H1 (cell line): ENCODE results near the gene LRCH2. TPM values are rescaled to one million over a fixed set of nuclear protein-coding genes. Genes with fewer than 3 reads are reported as not detected.

Source experiments
- CTCF ChIA-PET: fragments of 300-600 bp; sonication (Branson Sonifier 250); formaldehyde crosslinking; loops from one replicate; lab custom pipeline; 2021; ENCODE audit not compliant: partially characterized antibody; lab: Charles Lee
- POLR2A ChIA-PET: fragments of 300-600 bp; sonication (Branson Sonifier 250); formaldehyde crosslinking; loops from one replicate; lab custom pipeline; 2021; ENCODE audit warnings: inconsistent platforms; ENCODE audit not compliant: partially characterized antibody; lab: Charles Lee
- DNase-seq, 2 experiments: peaks; one replicate each; pipeline versions ENCODE4 v3.0.0 to v3.0.0-alpha.2; 2010 to 2022; ENCODE audit warnings: low spot score in 2 of 2, low read depth in 1 of 2, mixed read lengths in 1 of 2
- FAIRE-seq: peaks from 2 replicates; lab custom pipeline; 2011; peaks lifted over from hg19 to GRCh38; lab: Jason Lieb, UNC
- H2AFZ ChIP-seq: 2 replicates; pipeline ENCODE4 v1.8.1; 2012; ENCODE audit warnings: low read length, inconsistent platforms
- H2AK5ac ChIP-seq: 2 replicates; pipeline ENCODE4 v1.6.1; 2013; ENCODE audit warnings: low read depth, low read length
- H2BK120ac ChIP-seq: replicated peaks from 2 replicates; pipeline ENCODE3; 2013; ENCODE audit warnings: low read depth, low read length, inconsistent platforms
- H2BK12ac ChIP-seq: 2 replicates; pipeline ENCODE4 v1.6.1; 2013; ENCODE audit warnings: low read depth, low read length
- H2BK15ac ChIP-seq: 2 replicates; pipeline ENCODE4 v1.6.1; 2013; ENCODE audit warnings: low read length
- H2BK20ac ChIP-seq: 2 replicates; pipeline ENCODE4 v1.6.1; 2013; ENCODE audit warnings: low read length
- H2BK5ac ChIP-seq: 2 replicates; pipeline ENCODE4 v1.6.1; 2013; ENCODE audit warnings: low read depth, low read length
- H3K14ac ChIP-seq: 2 replicates; pipeline ENCODE4 v1.6.1; 2013; ENCODE audit warnings: inconsistent platforms; ENCODE audit not compliant: insufficient read length
- H3K18ac ChIP-seq: 2 replicates; pipeline ENCODE4 v1.6.1; 2013; ENCODE audit warnings: low read length; ENCODE audit errors: extremely low read depth
- H3K23ac ChIP-seq: 2 replicates; pipeline ENCODE4 v1.6.1; 2013; ENCODE audit warnings: inconsistent platforms; ENCODE audit not compliant: insufficient read length
- H3K23me2 ChIP-seq: 2 replicates; pipeline ENCODE4 v1.6.1; 2013; ENCODE audit warnings: low read depth, low read length
- H3K27ac ChIP-seq: 2 replicates; pipeline ENCODE4 v1.6.1; 2011; ENCODE audit warnings: low read depth, low read length, inconsistent platforms
- H3K27me3 ChIP-seq, 4 experiments: replicated peaks in 1 of 4; 1 replicate in 1 of 4; 2 replicates in 3 of 4; pipeline versions ENCODE4 v1.6.1 to v1.8.1; 2011 to 2013; ENCODE audit warnings: low read length in 3 of 4, mild to moderate bottlenecking in 3 of 4, inconsistent platforms in 2 of 4, mixed read lengths in 2 of 4, moderate library complexity in 1 of 4; ENCODE audit not compliant: control insufficient read depth in 3 of 4, insufficient read depth in 3 of 4; ENCODE audit errors: extremely low read depth in 1 of 4
- H3K36me3 ChIP-seq, 4 experiments: 2 replicates each; pipeline versions ENCODE4 v1.6.1 to v1.8.1; 2011 to 2013; ENCODE audit warnings: mild to moderate bottlenecking in 4 of 4, low read length in 3 of 4, moderate library complexity in 2 of 4, control low read depth in 1 of 4, inconsistent platforms in 1 of 4; ENCODE audit not compliant: insufficient read depth in 4 of 4, control insufficient read depth in 2 of 4
- H3K4ac ChIP-seq: replicated peaks from 2 replicates; pipeline ENCODE3; 2013; ENCODE audit warnings: low read length, low read depth, mixed read lengths, inconsistent platforms; ENCODE audit not compliant: insufficient read length
- H3K4me1 ChIP-seq, 4 experiments: replicated peaks in 1 of 4; 1 replicate in 1 of 4; 2 replicates in 3 of 4; pipeline versions ENCODE4 v1.6.1 to v1.8.1; 2011 to 2013; ENCODE audit warnings: low read length in 3 of 4, inconsistent platforms in 2 of 4, mixed read lengths in 1 of 4; ENCODE audit not compliant: insufficient read depth in 4 of 4, control insufficient read depth in 3 of 4
- H3K4me2 ChIP-seq, 2 experiments: 2 replicates each; pipeline versions ENCODE4 v1.6.1 to v1.8.1; 2011 to 2013; ENCODE audit warnings: low read depth in 2 of 2, low read length in 2 of 2, control low read depth in 1 of 2, inconsistent platforms in 1 of 2, mild to moderate bottlenecking in 1 of 2; ENCODE audit not compliant: insufficient read depth in 1 of 2
- H3K4me3 ChIP-seq, 4 experiments: fragments of 200-600, 300-600 bp in 1 of 4; sonication (generic), shearing (Covaris generic), sonication (Bioruptor Twin) in 1 of 4; 2 replicates each; pipeline versions ENCODE4 v1.5.1 to v1.8.1; 2011 to 2016; ENCODE audit warnings: low read length in 4 of 4, low read depth in 3 of 4, control low read depth in 2 of 4, inconsistent platforms in 2 of 4, mild to moderate bottlenecking in 2 of 4, mixed read lengths in 1 of 4, moderate library complexity in 1 of 4; ENCODE audit not compliant: insufficient read depth in 2 of 4; ENCODE audit errors: extremely low read depth in 1 of 4
- H3K56ac ChIP-seq: replicated peaks from 2 replicates; pipeline ENCODE3; 2013; ENCODE audit warnings: low read depth, mild to moderate bottlenecking, mixed read lengths, low read length, inconsistent platforms; ENCODE audit not compliant: insufficient read length
- H3K79me1 ChIP-seq: 2 replicates; pipeline ENCODE4 v1.6.1; 2013; ENCODE audit warnings: low read depth, low read length, control low read depth
- H3K79me2 ChIP-seq, 2 experiments: 2 replicates each; pipeline versions ENCODE4 v1.6.1 to v1.8.1; 2012 to 2013; ENCODE audit warnings: low read length in 2 of 2, mild to moderate bottlenecking in 2 of 2, inconsistent platforms in 1 of 2; ENCODE audit not compliant: insufficient read depth in 2 of 2, control insufficient read depth in 1 of 2
- H3K9ac ChIP-seq, 4 experiments: replicated peaks in 1 of 4; 1 replicate in 1 of 4; 2 replicates in 3 of 4; pipeline versions ENCODE4 v1.6.1 to v1.8.1; 2011 to 2013; ENCODE audit warnings: low read depth in 3 of 4, low read length in 3 of 4, control low read depth in 2 of 4, mild to moderate bottlenecking in 2 of 4, moderate library complexity in 2 of 4, inconsistent platforms in 1 of 4; ENCODE audit errors: extremely low read depth in 1 of 4
- H3K9me3 ChIP-seq, 2 experiments: 2 replicates each; pipeline versions ENCODE4 v1.6.1 to v1.8.1; 2012 to 2013; ENCODE audit warnings: mild to moderate bottlenecking in 2 of 2, moderate library complexity in 2 of 2, control low read depth in 1 of 2, inconsistent platforms in 1 of 2, low read depth in 1 of 2, low read length in 1 of 2, mixed read lengths in 1 of 2; ENCODE audit not compliant: insufficient read depth in 2 of 2
- H4K20me1 ChIP-seq, 2 experiments: replicated peaks in 1 of 2; 2 replicates each; pipeline versions ENCODE3 to v1.8.1; 2011 to 2013; ENCODE audit warnings: inconsistent platforms in 2 of 2, low read length in 2 of 2, mild to moderate bottlenecking in 1 of 2; ENCODE audit not compliant: insufficient read depth in 2 of 2, control insufficient read depth in 1 of 2
- H4K5ac ChIP-seq: 2 replicates; pipeline ENCODE4 v1.6.1; 2013; ENCODE audit warnings: low read length, low read depth, mixed read lengths, inconsistent platforms; ENCODE audit not compliant: insufficient read length
- H4K8ac ChIP-seq: 2 replicates; pipeline ENCODE4 v1.8.0; 2013; ENCODE audit warnings: mild to moderate bottlenecking, moderate library complexity, low read length, inconsistent platforms; ENCODE audit not compliant: insufficient read depth; ENCODE audit errors: extremely low read depth
- H4K91ac ChIP-seq: replicated peaks from 2 replicates; pipeline ENCODE3; 2013; ENCODE audit warnings: low read length, mixed read lengths, inconsistent platforms; ENCODE audit not compliant: insufficient read length
- CHD1 ChIP-seq: IDR thresholded peaks from 2 replicates; pipeline ENCODE4 v1.6.1; 2012; ENCODE audit warnings: low read depth, low read length, improper control_type of control experiment
- KDM5A ChIP-seq: fragments of 200-600 bp; IDR thresholded peaks from 2 replicates; pipeline ENCODE4 v1.7.1; 2012; ENCODE audit warnings: mild to moderate bottlenecking, low read length, inconsistent platforms, mixed read lengths
- MAFK ChIP-seq: IDR thresholded peaks from 2 replicates; pipeline ENCODE4 v1.6.1; 2012; ENCODE audit warnings: low read depth, mild to moderate bottlenecking, improper control_type of control experiment, low read length
- RAD21 ChIP-seq, 2 experiments: IDR thresholded peaks in 1 of 2; conservative IDR thresholded peaks in 1 of 2; 2 replicates each; pipeline ENCODE4 v1.6.1; 2011; ENCODE audit warnings: low read depth in 2 of 2, low read length in 2 of 2, improper control_type of control experiment in 1 of 2, inconsistent platforms in 1 of 2, mild to moderate bottlenecking in 1 of 2, moderate library complexity in 1 of 2
- SP2 ChIP-seq: IDR thresholded peaks from 2 replicates; pipeline ENCODE4 v1.6.1; 2012; ENCODE audit warnings: mild to moderate bottlenecking, low read length, inconsistent platforms
- SP4 ChIP-seq: IDR thresholded peaks from 2 replicates; pipeline ENCODE4 v1.6.1; 2012; ENCODE audit warnings: low read length, inconsistent platforms
- SRF ChIP-seq: IDR thresholded peaks from 2 replicates; pipeline ENCODE4 v1.6.1; 2011; ENCODE audit warnings: mild to moderate bottlenecking, low read depth, low read length, moderate library complexity
- WGBS, 2 experiments: shearing (Covaris generic) in 1 of 2; methylation state at CpG; one replicate each; pipeline versions ENCODE4 v1.1.6 to v1.1.7; 2013 to 2015; ENCODE audit warnings: low lambda C conversion rate in 2 of 2, mixed read lengths in 2 of 2, inconsistent platforms in 1 of 2, low coverage in 1 of 2, missing lambda C conversion rate in 1 of 2; ENCODE audit not compliant: insufficient replicate concordance in 2 of 2, insufficient coverage in 1 of 2, insufficient read length in 1 of 2; ENCODE audit errors: extremely low coverage in 1 of 2, missing lambda C conversion rate in 1 of 2; 5-methylcytosine and 5-hydroxymethylcytosine counted together
- polyA plus RNA-seq, 7 experiments: library from polyadenylated mRNA; depleted of rRNA in 3 of 7; stranded (reverse) in 5 of 7; unstranded in 2 of 7; fragments of >200 nt in 5 of 7; fragments of 200-250 nt in 2 of 7; gene quantifications; 1 replicate in 5 of 7; 2 replicates in 1 of 7; 4 replicates in 1 of 7; pipeline versions ENCODE4 v1.2.1 to v1.2.3, GENCODE V29; 2011 to 2013; ENCODE audit warnings: missing spikeins in 2 of 7, mixed read lengths in 2 of 7
- total RNA-seq: library from RNA; stranded (reverse); fragmentation: NEBNext Ultra II Directional; extraction: Animal tissue kit (Norgen Biotek cat#: 25700); gene quantifications from 2 replicates; pipeline ENCODE4 v1.2.1, GENCODE V29; 2021

LRCH2 gene
- total and polyA plus RNA-seq, 2 of the 8 experiments (the other 6 are each of a cell fraction or from before 2014, with no cell fraction given): 1.5 to 5.5 TPM

DNA sequence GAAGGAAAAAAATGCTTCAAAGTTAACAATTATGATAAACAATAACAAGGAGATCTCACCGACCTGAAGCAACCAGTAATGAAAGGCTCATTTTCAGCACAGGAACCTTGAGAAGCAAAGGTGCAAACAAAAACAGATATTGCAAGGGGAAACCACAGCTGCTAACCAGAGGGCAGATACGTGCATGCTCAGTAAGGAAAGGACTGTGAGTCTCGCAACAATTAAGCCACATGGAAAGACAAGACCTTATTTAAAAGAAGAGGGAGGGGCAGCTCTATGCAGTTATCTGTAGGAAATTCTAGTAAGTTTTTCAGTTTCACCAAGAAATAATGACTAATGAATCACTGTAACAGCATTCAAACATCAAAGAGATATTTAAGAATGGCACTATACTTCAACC is 19.3 kb downstream of the LRCH2 start:
- Histone ChIP-seq H3K9ac (no peak overlapping the region), H2BK12ac (no peak overlapping the region), H3K79me2 (peaks cover 0 to under 1% of the 10 kb centered on the region in 2 experiments; a peak in 1 of 4 replicates), H2BK15ac (no peak overlapping the region), H2BK120ac (no peak overlapping the region), H3K14ac (no peak overlapping the region), H3K4me3 (no peak overlapping the region), H3K4me1 (peaks cover 0 to 2% (median 0%) of the 10 kb centered on the region in 4 experiments; a peak in 1 of 7 replicates), H3K4me2 (no peak overlapping the region), H4K91ac (no peak overlapping the region), H3K36me3 (no peaks in the 10 kb centered on the region), H3K23me2 (no peaks in the 10 kb centered on the region), H3K27ac (no peak overlapping the region), H3K56ac (no peak overlapping the region), H2AFZ (no peak overlapping the region), H4K5ac (no peak overlapping the region), H3K27me3 (no peaks in the 10 kb centered on the region), H2BK20ac (no peak overlapping the region), H2AK5ac (no peak overlapping the region), H3K79me1 (no peaks in the 10 kb centered on the region), H4K20me1 (no peaks in the 10 kb centered on the region), H3K4ac (no peak overlapping the region), H4K8ac (no peak overlapping the region), H3K23ac (no peak overlapping the region), H2BK5ac (no peak overlapping the region), H3K9me3 (peaks cover 3 to 8% of the 10 kb centered on the region in 2 experiments; a peak in 1 of 4 replicates), H3K18ac (no peak overlapping the region)
- FAIRE-seq (no peak), DNase-seq (no peak)
- ChIA-PET CTCF (no interaction called here), POLR2A (no interaction called here)
- 73% methylated on average over 3 of the region's 3 CpGs; no CpG with 5 or more reads in 1 of the 2 experiments for WGBS, 2 experiments
- TF ChIP-seq SP4 (no peak), SRF (no peak), MAFK (no peak), CHD1 (no peak), RAD21 (IDR thresholded peaks at IDR 0.05 in 1 of 2, conservative IDR thresholded peaks at IDR 0.05 in 1 of 2; ENCODE audit: low read depth in 2 of 2, low read length in 2 of 2) (no peak), KDM5A (no peak), SP2 (no peak)
